GM19238 (cell line): Measurements from ENCODE around the gene MAPKAPK5.
"Not testable (repeated sequence)": the region's sequence is repeated elsewhere in the genome, so short reads cannot be mapped to it uniquely, and the experiment has no call there.

Source experiments
- DNase-seq: peaks from one replicate; pipeline ENCODE4 v3.0.0; 2011; ENCODE audit warnings: low spot score; ENCODE audit not compliant: insufficient read length

The MAPKAPK5 gene

DNA sequence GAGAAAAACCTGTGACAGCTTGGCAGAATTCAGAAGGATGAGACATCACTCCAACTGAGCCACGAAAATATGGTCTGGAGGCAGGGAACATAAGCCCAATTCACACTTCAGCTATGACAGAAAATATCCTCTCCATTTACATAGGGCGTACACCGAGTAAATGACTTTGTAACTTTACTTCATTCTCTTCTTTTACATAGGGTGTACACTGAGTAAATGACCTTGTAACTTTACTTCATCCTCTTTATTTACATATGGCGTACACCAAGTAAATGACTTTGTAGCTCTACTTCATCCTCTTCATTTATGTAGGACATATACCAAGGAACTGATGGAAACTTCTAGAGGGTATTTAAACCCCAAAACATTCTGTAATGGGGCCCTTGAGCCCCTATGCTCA lies 14.1 kb upstream of the MAPKAPK5 start:
- no peak for DNase-seq

- no peak for DNase-seq
Observed at GRCh38 chr12:111828338-111828979, 13.6 kb upstream of the MAPKAPK5 start.

DNA sequence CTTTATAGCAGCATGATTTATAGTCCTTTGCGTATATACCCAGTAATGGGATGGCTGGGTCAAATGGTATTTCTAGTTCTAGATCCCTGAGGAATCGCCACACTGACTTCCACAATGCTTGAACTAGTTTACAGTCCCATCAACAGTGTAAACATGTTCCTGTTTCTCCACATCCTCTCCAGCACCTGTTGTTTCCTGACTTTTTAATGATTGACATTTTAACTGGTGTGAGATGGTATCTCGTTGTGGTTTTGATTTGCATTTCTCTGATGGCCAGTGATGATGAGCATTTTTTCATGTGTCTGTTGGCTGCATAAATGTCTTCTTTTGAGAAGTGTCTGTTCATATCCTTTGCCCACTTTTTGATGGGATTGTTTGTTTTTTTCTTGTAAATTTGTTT lies 12.4 kb upstream of the MAPKAPK5 start:
- not testable (repeated sequence) for DNase-seq

DNA sequence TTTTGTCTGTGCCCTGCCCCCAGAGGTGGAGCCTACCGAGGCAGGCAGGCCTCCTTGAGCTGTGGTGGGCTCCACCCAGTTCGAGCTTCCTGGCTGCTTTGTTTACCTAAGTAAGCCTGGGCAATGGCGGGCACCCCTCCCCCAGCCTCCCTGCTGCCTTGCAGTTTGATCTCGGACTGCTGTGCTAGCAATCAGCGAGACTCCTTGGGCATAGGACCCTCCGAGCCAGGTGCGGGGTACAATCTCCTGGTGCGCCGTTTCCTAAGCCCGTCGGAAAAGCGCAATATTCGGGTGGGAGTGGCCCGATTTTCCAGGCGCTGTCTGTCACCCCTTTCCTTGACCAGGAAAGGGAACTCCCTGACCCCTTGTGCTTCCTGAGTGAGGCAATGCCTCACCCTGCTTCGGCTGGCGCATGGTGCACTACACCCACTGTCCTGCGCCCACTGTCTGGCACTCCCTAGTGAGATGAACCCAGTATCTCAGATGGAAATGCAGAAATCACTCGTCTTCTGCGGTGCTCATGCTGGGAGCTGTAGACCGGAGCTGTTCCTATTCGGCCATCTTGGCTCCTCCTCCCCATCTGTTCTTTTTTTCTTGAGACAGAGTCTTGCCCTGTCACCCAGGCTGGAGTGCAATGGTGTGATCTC lies 7.2 kb upstream of the MAPKAPK5 start:
- not testable (repeated sequence) for DNase-seq

DNA sequence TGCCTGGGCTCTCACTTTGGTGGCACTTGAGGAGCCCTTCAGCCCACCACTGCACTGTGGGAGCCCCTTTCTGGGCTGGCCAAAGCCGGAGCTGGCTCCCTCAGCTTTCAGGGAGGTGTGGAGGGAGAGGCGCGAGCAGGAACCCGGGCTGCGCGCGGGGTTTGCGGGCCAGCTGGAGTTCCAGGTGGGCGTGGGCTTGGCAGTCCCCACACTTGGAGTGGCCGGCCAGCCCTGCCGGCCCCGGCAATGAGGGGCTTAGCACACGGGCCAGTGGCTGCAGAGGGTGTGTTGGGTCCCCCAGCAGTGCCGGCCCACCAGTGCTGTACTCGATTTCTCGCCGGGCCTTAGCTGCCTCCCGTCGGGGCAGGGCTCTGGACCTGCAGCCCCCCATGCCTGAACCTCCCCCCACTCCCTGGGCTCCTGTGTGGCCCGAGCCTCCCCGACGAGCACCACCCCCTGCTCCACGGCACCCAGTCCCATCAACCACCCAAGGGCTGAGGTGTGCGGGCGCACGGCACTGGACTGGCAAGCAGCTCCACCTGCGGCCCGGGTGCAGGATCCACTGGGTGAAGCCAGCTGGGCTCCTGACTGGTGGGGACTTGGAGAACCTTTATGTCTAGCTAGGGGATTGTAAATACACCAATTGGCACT lies 6.4 kb upstream of the MAPKAPK5 start:
- DNase-seq = not testable (repeated sequence)

- no peak for DNase-seq
Observed at GRCh38 chr12:111838353-111838752, 3.7 kb upstream of the MAPKAPK5 start.

DNA sequence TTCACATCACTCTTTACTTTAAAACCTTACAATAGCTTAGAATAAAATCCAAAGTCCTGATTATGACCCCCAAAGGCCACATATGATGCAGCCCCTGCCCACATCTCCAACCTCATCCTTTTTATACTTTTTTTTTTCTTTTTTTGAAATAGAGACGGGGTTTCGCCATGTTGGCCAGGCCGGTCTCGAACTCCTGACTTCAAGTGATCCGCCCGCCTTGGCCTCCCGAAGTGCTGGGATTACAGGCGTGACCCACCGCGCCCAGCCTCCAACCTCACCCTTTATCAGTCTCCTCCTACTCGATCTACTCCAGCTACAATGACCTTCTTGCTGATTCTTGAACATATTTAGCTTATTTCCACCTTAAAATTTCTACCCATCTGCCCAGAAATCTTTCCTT lies 1.2 kb upstream of the MAPKAPK5 start:
- DNase-seq = no peak

DNA sequence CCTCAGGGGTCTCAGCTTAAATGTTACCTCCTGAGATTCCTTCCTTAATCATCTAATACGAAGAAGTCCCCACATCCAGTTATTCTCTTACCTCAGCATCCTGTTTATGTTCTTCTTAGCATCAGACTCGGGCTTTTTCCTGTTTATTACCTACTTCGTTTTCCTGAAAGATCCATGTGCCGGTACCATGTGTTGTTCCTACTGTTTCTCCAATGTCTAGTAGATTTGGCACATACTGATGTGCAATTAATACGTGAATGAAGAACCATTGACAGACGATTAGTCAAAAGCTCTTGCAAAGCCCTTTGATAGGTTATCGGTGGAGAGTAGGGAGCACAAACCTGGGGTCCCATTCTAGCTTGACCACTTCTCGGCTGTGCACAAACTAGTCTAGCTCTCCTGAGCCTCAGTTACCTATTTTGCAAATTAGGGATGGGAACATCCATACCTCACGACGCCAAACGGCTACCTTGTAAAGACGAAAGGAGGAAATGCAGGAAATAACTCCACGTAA lies 735 bp upstream of the MAPKAPK5 start:
- no peak for DNase-seq

GRCh38 chr12:111842556-111843396 lies 748 bp downstream of the MAPKAPK5 start:
- DNase-seq = no peak

GRCh38 chr12:111846016-111846415 lies 4.0 kb downstream of the MAPKAPK5 start:
- no peak for DNase-seq

DNA sequence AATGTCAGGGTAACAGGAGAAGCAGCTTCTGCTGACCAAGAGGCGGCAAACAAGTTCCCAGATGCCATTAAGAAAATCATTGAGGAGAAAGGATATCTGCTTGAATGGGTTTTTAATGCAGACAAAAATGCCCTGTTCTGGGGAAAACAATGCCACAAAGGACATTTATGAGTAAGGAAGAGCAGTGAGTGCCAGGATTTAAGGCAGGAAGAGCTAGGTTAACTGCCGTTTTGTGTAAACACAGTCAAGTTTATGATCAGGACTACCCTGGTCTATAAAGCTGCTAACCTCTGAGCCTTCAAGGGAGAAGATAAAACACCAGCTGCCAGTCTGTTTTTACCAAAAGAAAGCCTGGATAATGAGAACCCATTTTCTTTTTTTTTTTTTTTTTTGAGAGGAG lies 8.5 kb downstream of the MAPKAPK5 start:
- DNase-seq = no peak

GRCh38 chr12:111858186-111858585 lies 16.2 kb downstream of the MAPKAPK5 start:
- DNase-seq = no peak

DNA sequence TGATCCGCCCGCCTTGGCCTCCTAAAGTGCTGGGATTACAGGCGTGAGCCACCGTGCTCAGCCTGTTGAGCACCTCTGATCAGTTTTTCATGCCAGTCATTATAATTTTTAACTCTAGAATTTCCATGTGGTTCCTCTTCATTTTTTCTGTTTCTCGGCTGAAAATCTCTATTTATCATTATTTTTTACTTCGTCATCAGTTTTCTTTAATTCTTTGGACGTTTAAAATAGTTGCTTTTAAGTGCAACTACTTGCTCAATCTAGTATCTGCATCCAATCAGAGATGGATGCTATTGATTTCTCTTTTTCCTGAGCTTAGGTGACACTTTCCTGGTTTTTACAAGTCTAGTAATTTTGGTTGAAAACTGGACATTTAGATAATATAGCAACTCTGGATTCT lies 16.8 kb downstream of the MAPKAPK5 start:
- DNase-seq = no peak

DNA sequence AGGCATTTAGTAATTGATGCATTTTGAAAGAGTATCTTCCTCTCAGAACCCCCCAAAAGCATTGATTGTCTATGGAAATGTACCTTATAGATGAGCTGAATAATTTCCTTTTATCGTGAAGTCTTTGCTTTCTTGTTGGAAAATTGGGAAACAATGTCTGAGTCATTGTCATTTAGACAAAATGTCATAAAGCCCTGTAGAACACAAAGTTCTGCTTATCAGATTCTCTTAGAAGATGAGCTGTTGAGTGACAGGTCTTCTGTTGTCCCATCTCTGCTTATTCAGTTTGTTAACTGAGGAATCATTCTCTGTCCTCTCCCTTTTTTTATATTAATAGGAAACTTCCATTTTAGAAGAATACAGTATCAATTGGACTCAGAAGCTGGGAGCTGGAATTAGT lies 22.9 kb downstream of the MAPKAPK5 start:
- no peak for DNase-seq

GRCh38 chr12:111867531-111867930 lies 25.5 kb downstream of the MAPKAPK5 start:
- no peak for DNase-seq

DNA sequence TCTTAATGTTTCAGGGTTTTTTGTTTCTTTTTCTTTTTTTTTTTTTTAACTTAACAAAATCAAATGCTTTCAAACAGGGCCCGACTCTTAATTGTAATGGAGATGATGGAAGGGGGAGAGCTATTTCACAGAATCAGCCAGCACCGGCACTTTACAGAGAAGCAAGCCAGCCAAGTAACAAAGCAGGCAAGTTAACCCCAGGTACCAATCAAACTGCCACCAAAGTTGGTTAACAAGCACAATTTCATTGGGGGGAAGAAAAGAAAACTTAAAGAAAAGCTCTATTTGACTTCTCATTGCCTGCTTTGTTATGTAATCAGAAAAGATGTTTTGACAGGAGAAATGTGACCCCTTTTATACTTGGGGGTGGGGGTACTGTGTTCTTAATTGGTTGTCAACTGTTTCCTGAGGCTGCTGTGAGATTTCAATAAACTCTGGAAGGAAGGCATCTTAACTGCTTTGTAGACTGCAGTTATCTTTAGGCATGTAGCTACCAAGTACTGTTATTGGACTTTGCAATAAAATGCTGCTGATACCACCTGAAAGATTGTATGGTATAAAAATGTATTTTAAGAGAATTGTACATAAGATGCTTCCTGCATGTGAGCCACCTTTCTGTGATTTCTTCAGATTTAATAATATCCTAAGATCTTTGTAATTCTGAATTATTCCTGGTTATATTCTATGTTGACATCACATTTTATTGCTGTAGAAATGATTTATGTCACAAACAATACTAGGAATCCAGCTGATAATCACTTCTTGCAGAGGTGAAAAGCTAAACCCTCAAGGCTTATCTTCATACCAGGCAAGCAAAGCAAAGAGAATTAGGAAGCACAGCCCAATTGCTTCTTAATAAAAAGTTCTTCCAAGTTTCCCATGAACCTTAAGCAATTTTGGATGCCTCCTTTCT lies 26.9 kb downstream of the MAPKAPK5 start:
- DNase-seq = no peak

DNA sequence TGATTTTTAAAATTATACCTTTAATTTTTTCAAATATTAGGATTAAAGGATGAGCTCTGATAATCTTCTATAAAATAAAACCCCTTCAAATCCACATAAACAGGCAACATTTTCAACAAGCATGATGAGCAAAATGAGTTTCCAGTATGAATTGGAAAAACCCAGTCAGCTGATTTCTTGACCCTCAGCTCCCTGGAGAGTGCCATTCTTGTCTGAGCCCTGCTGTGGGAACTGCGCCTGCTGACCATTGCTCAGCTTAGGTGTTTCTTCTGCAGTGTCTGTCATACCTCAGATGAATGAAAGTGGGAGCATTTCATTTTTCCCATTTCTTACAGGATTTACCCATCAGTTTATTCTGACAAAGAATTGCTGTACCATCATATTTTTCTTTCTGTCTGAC lies 27.6 kb downstream of the MAPKAPK5 start:
- no peak for DNase-seq

- no peak for DNase-seq
Observed at GRCh38 chr12:111870216-111870615, 28.2 kb downstream of the MAPKAPK5 start.

- no peak for DNase-seq
Observed at GRCh38 chr12:111870706-111871105, 28.7 kb downstream of the MAPKAPK5 start.

GRCh38 chr12:111873113-111873512 lies 31.1 kb downstream of the MAPKAPK5 start:
- DNase-seq = no peak

GRCh38 chr12:111881716-111882115 lies 39.7 kb downstream of the MAPKAPK5 start:
- no peak for DNase-seq
